H1 (cell line): Measurements from ENCODE around the gene MLNR. TPM values are rescaled to one million over a fixed set of nuclear protein-coding genes. Genes with fewer than 3 reads are reported as not detected.

Experiments
- CEBPB ChIP-seq: IDR thresholded peaks from 2 replicates; pipeline ENCODE4 v1.6.1; 2012; ENCODE audit warnings: low read depth, low read length
- RAD21 ChIP-seq, 2 experiments: IDR thresholded peaks in 1 of 2; conservative IDR thresholded peaks in 1 of 2; 2 replicates each; pipeline ENCODE4 v1.6.1; 2011; ENCODE audit warnings: low read depth in 2 of 2, low read length in 2 of 2, improper control_type of control experiment in 1 of 2, inconsistent platforms in 1 of 2, mild to moderate bottlenecking in 1 of 2, moderate library complexity in 1 of 2
- SIX5 ChIP-seq: IDR thresholded peaks from 2 replicates; pipeline ENCODE4 v1.6.1; 2011; ENCODE audit warnings: mild to moderate bottlenecking, low read depth, low read length
- TBP ChIP-seq: IDR thresholded peaks from 2 replicates; pipeline ENCODE4 v1.6.1; 2011; ENCODE audit warnings: low read depth, low read length, improper control_type of control experiment
- polyA plus RNA-seq, 7 experiments: library from polyadenylated mRNA; depleted of rRNA in 3 of 7; stranded (reverse) in 5 of 7; unstranded in 2 of 7; fragments of >200 nt in 5 of 7; fragments of 200-250 nt in 2 of 7; gene quantifications; 1 replicate in 5 of 7; 2 replicates in 1 of 7; 4 replicates in 1 of 7; pipeline versions ENCODE4 v1.2.1 to v1.2.3, GENCODE V29; 2011 to 2013; ENCODE audit warnings: missing spikeins in 2 of 7, mixed read lengths in 2 of 7
- total RNA-seq: library from RNA; stranded (reverse); fragmentation: NEBNext Ultra II Directional; extraction: Animal tissue kit (Norgen Biotek cat#: 25700); gene quantifications from 2 replicates; pipeline ENCODE4 v1.2.1, GENCODE V29; 2021

Gene MLNR
- total and polyA plus RNA-seq, 2 of the 8 experiments (the other 6 are each of a cell fraction or from before 2014, with no cell fraction given), result 0.24 to 0.29 TPM

DNA sequence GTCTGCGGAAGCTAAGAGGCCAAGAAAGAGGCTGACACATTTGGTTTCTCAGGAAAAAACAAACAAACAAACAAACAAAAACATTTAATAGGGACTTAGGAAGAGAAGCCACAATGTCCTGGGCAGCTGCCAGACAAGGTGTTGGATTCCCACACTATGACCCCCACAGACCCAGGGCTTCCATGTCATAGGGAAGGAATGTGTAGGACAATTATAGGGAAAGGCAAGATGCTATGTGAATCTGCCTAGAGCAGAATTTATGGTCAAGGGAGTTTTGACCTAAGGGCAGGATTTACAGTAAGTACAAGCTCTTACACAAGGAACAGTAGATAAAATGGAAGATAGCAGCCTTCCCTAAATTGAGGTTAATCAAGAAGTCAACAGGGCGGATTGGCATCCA lies 18.5 kb downstream of the MLNR start (continued):
- no peak for TF ChIP-seq RAD21 (IDR thresholded peaks at IDR 0.05 in 1 of 2, conservative IDR thresholded peaks at IDR 0.05 in 1 of 2; ENCODE audit: low read depth in 2 of 2, low read length in 2 of 2)
- TF ChIP-seq CEBPB, result no peak
- no peak for TF ChIP-seq TBP
- TF ChIP-seq SIX5, result no peak
- TF ChIP-seq, all 59 proteins: peak for 0
